Loucy (cell line): ENCODE results near the gene SLC4A8.

Experiments
- H2AFZ ChIP-seq: fragments of 200-600 bp; sonication (generic); 2 replicates; pipeline ENCODE4 v1.6.0; 2016; ENCODE audit warnings: antibody characterized with exemption, mild to moderate bottlenecking, low read length, moderate library complexity
- H3F3A ChIP-seq: fragments of 200-600 bp; 2 replicates; pipeline ENCODE4 v1.6.0; 2016; ENCODE audit warnings: antibody characterized with exemption, low read depth, mild to moderate bottlenecking
- H3K27me3 ChIP-seq: fragments of 200-600 bp; sonication (generic); 2 replicates; pipeline ENCODE4 v1.6.1; 2014; ENCODE audit warnings: low read length, mild to moderate bottlenecking; ENCODE audit not compliant: insufficient read depth, poor library complexity, severe bottlenecking
- H3K36me3 ChIP-seq: fragments of 200-600 bp; sonication (generic); 2 replicates; pipeline ENCODE4 v1.6.1; 2016; ENCODE audit warnings: low read length; ENCODE audit not compliant: insufficient read depth
- H3K4me1 ChIP-seq: fragments of 200-600 bp; sonication (generic); 2 replicates; pipeline ENCODE4 v1.5.1; 2014; ENCODE audit warnings: low read length, mild to moderate bottlenecking; ENCODE audit not compliant: insufficient read depth, poor library complexity, severe bottlenecking
- H3K4me2 ChIP-seq: fragments of 200-600 bp; sonication (generic); 2 replicates; pipeline ENCODE4 v1.6.0; 2014; ENCODE audit warnings: antibody characterized with exemption, low read length, low read depth, mild to moderate bottlenecking; ENCODE audit not compliant: poor library complexity, severe bottlenecking
- H3K4me3 ChIP-seq: fragments of 200-600 bp; sonication (generic); 2 replicates; pipeline ENCODE4 v1.5.1; 2014; ENCODE audit warnings: low read length, mild to moderate bottlenecking, mixed read lengths; ENCODE audit not compliant: poor library complexity, severe bottlenecking
- H3K79me2 ChIP-seq: fragments of 200-600 bp; sonication (generic); 2 replicates; pipeline ENCODE4 v1.6.1; 2014; ENCODE audit warnings: low read length; ENCODE audit not compliant: insufficient read depth
- H3K9ac ChIP-seq: fragments of 200-600 bp; sonication (generic); 2 replicates; pipeline ENCODE4 v1.6.0; 2014; ENCODE audit warnings: mild to moderate bottlenecking, low read depth, low read length, moderate library complexity; ENCODE audit not compliant: poor library complexity, severe bottlenecking
- H3K9me2 ChIP-seq: fragments of 200-600 bp; sonication (generic); replicated peaks from 2 replicates; pipeline ENCODE4 v1.6.1; 2016; ENCODE audit warnings: low read depth, low read length, mixed read lengths
- H3K9me3 ChIP-seq: fragments of 200-600 bp; sonication (generic); 2 replicates; pipeline ENCODE4 v1.6.1; 2014; ENCODE audit warnings: mild to moderate bottlenecking, antibody characterized with exemption, low read length, low read depth; ENCODE audit not compliant: insufficient read depth
- H4K20me1 ChIP-seq: fragments of 200-600 bp; sonication (generic); 2 replicates; pipeline ENCODE4 v1.6.0; 2014; ENCODE audit warnings: antibody characterized with exemption, low read length, mild to moderate bottlenecking; ENCODE audit not compliant: insufficient read depth, poor library complexity, severe bottlenecking
- CTCF ChIP-seq: fragments of 200-600 bp; sonication (generic); conservative IDR thresholded peaks from 2 replicates; pipeline ENCODE4 v1.5.1; 2014; ENCODE audit warnings: mild to moderate bottlenecking, antibody characterized with exemption, low read length
- EZH2phosphoT487 ChIP-seq: fragments of 200-600 bp; IDR thresholded peaks from 2 replicates; pipeline ENCODE4 v1.6.1; 2018; ENCODE audit warnings: antibody characterized with exemption, mild to moderate bottlenecking, moderate library complexity, borderline replicate concordance

The SLC4A8 gene

GRCh38 chr12:51540996-51541395, 116.4 kb downstream of the SLC4A8 start:
- Histone ChIP-seq H4K20me1 (no peaks in the 10 kb centered on the region), H3K79me2 (no peaks in the 10 kb centered on the region), H3F3A (no peaks in the 10 kb centered on the region), H3K27me3 (no peaks in the 10 kb centered on the region), H3K9ac (no peak overlapping the region), H3K9me3 (no peaks in the 10 kb centered on the region), H3K36me3 (no peaks in the 10 kb centered on the region), H2AFZ (no peak overlapping the region), H3K4me1 (no peaks in the 10 kb centered on the region), H3K4me2 (no peak overlapping the region), H3K9me2 (no peaks in the 10 kb centered on the region), H3K4me3 (no peak overlapping the region)
- TF ChIP-seq CTCF: no peak
- TF ChIP-seq EZH2phosphoT487: no peak

GRCh38 chr12:51546097-51546496, 121.5 kb downstream of the SLC4A8 start:
- Histone ChIP-seq H3K27me3 (no peaks in the 10 kb centered on the region), H3K9me2 (no peaks in the 10 kb centered on the region), H3K36me3 (no peaks in the 10 kb centered on the region), H4K20me1 (no peaks in the 10 kb centered on the region), H3K79me2 (no peaks in the 10 kb centered on the region), H3K9me3 (no peaks in the 10 kb centered on the region), H3F3A (no peaks in the 10 kb centered on the region), H2AFZ (no peak overlapping the region), H3K9ac (no peak overlapping the region), H3K4me1 (no peaks in the 10 kb centered on the region), H3K4me3 (no peak overlapping the region), H3K4me2 (no peak overlapping the region)
- TF ChIP-seq CTCF (no peak), EZH2phosphoT487 (no peak)

GRCh38 chr12:51547606-51548005, 123.0 kb downstream of the SLC4A8 start:
- Histone ChIP-seq H3K4me2 (no peak overlapping the region), H3K27me3 (no peaks in the 10 kb centered on the region), H3K36me3 (no peaks in the 10 kb centered on the region), H3K9me3 (no peaks in the 10 kb centered on the region), H4K20me1 (no peaks in the 10 kb centered on the region), H2AFZ (no peak overlapping the region), H3K9ac (no peak overlapping the region), H3K4me3 (no peak overlapping the region), H3K79me2 (no peaks in the 10 kb centered on the region), H3K9me2 (no peaks in the 10 kb centered on the region), H3F3A (no peaks in the 10 kb centered on the region), H3K4me1 (no peaks in the 10 kb centered on the region)
- TF ChIP-seq CTCF (no peak), EZH2phosphoT487 (no peak)
